ENCODE results near the gene TMPRSS6. TPM values are rescaled to one million over a fixed set of nuclear protein-coding genes. Genes with fewer than 3 reads are reported as not detected.

Gene TMPRSS6
- total and polyA plus RNA-seq, 2 of the 8 experiments (the other 6 are each of a cell fraction or from before 2014, with no cell fraction given), result 0.02 TPM; not detected in 1

GRCh38 chr22:37140686-37141323, 31.3 kb upstream of the TMPRSS6 start (continued):
- TF ChIP-seq KDM1A (IDR thresholded peaks at IDR 0.05; ENCODE audit: borderline replicate concordance, low read length) (no peak), CBX5 (IDR thresholded peaks at IDR 0.05; ENCODE audit: low read depth, low read length) (no peak), GABPA (IDR thresholded peaks at IDR 0.05; ENCODE audit: borderline replicate concordance, insufficient read depth, low read length) (no peak), RFX5 (IDR thresholded peaks at IDR 0.05; ENCODE audit: borderline replicate concordance, low read depth, low read length) (no peak), CREB1 (IDR thresholded peaks at IDR 0.05) (no peak)
